HepG2 (cell line): Measurements from ENCODE around the gene MAPK8IP1. TPM values are rescaled to one million over a fixed set of nuclear protein-coding genes. Genes with fewer than 3 reads are reported as not detected.

Experiments
- ATAC-seq: fragments of 200-7000 bp; cut with Tn5 transposase; 3 replicates; pipeline ENCODE4 v1.9.1; 2020; ENCODE audit warnings: mild to moderate bottlenecking, moderate library complexity
- BruUV-seq: library from RNA; stranded (reverse); fragments of 400-500 nt; replicated peaks from 2 replicates; lab custom pipeline; 2021; lab: Mats Ljungman, UMichigan
- CTCF ChIA-PET: fragments of 300-600 bp; formaldehyde crosslinking; extraction: SDS; loops from one replicate; lab custom pipeline; 2021; ENCODE audit warnings: low total read pairs, inconsistent platforms, low intra/inter-chr PET ratio; lab: Yijun Ruan, JAX
- POLR2A ChIA-PET: fragments of 350-600 bp; sonication (Branson Sonifier 250); formaldehyde crosslinking; loops from one replicate; lab custom pipeline; 2020; ENCODE audit warnings: antibody characterized with exemption, inconsistent platforms; lab: Yijun Ruan, JAX
- DNase-seq: peaks from one replicate; pipeline ENCODE4 v3.0.0-alpha.2; 2015; ENCODE audit warnings: low spot score
- FAIRE-seq: peaks from 3 replicates; lab custom pipeline; 2011; peaks lifted over from hg19 to GRCh38; lab: Jason Lieb, UNC
- H2AFZ ChIP-seq: one replicate; pipeline ENCODE4 v1.6.1; 2011; ENCODE audit warnings: low read length, inconsistent platforms
- H3K27ac ChIP-seq: fragments of 300-600 bp; 3 replicates; pipeline ENCODE4 v1.8.0; 2011; ENCODE audit warnings: mixed run types, mild to moderate bottlenecking, mixed read lengths, low read length, inconsistent platforms; ENCODE audit not compliant: insufficient read depth; ENCODE audit errors: extremely low read length
- H3K27me3 ChIP-seq, 2 experiments: fragments of 200-600 bp in 1 of 2; 2 replicates in 1 of 2; 3 replicates in 1 of 2; pipeline versions ENCODE4 v1.6.0 to v1.8.0; 2011; ENCODE audit warnings: low read length in 2 of 2, mild to moderate bottlenecking in 2 of 2, moderate library complexity in 2 of 2, inconsistent platforms in 1 of 2; ENCODE audit not compliant: insufficient read depth in 2 of 2, control insufficient read depth in 1 of 2
- H3K36me3 ChIP-seq, 2 experiments: fragments of 200-600 bp in 1 of 2; replicated peaks in 1 of 2; 2 replicates in 1 of 2; 3 replicates in 1 of 2; pipeline versions ENCODE4 v1.5.1 to v1.8.0; 2011; ENCODE audit warnings: low read length in 2 of 2, inconsistent platforms in 1 of 2; ENCODE audit not compliant: insufficient read depth in 2 of 2, control insufficient read depth in 1 of 2
- H3K4me1 ChIP-seq: 2 replicates; pipeline ENCODE4 v1.5.1; 2012; ENCODE audit warnings: low read length, inconsistent platforms; ENCODE audit not compliant: insufficient read depth
- H3K4me2 ChIP-seq: 2 replicates; pipeline ENCODE4 v1.6.0; 2011; ENCODE audit warnings: low read depth, low read length, inconsistent platforms
- H3K4me3 ChIP-seq, 3 experiments: fragments of 200-600 bp in 1 of 3; sonication (generic), shearing (Covaris generic) in 1 of 3; replicated peaks in 1 of 3; 2 replicates each; pipeline ENCODE4 v1.5.1; 2011 to 2016; ENCODE audit warnings: low read length in 3 of 3, inconsistent platforms in 2 of 3, low read depth in 2 of 3, mild to moderate bottlenecking in 2 of 3, control low read depth in 1 of 3, mixed read lengths in 1 of 3; ENCODE audit not compliant: insufficient read depth in 1 of 3
- H3K79me2 ChIP-seq: one replicate; pipeline ENCODE4 v1.6.1; 2011; ENCODE audit warnings: low read length, inconsistent platforms; ENCODE audit not compliant: insufficient read depth
- H3K9ac ChIP-seq: 2 replicates; pipeline ENCODE4 v1.6.0; 2011; ENCODE audit warnings: mild to moderate bottlenecking, low read depth, low read length, inconsistent platforms; ENCODE audit not compliant: insufficient read depth
- H3K9me3 ChIP-seq: 2 replicates; pipeline ENCODE4 v1.5.1; 2012; ENCODE audit warnings: mild to moderate bottlenecking, low read length
- H4K20me1 ChIP-seq: 2 replicates; pipeline ENCODE4 v1.6.0; 2011; ENCODE audit warnings: inconsistent platforms, mild to moderate bottlenecking, low read length, moderate library complexity; ENCODE audit not compliant: insufficient read depth
- ARID4A ChIP-seq: sonication (generic); formaldehyde crosslinking; IDR thresholded peaks from 2 replicates; pipeline ENCODE4 v1.5.0; 2020; ENCODE audit warnings: mild to moderate bottlenecking, missing genetic modification reagents, borderline replicate concordance
- PRPF4 ChIP-seq: fragments of 200-400 bp; formaldehyde crosslinking; IDR thresholded peaks from 2 replicates; pipeline ENCODE4 v1.6.1; 2016; ENCODE audit warnings: low read length, low read depth; ENCODE audit not compliant: poor library complexity, severe bottlenecking
- ZNF264 ChIP-seq: sonication (generic); formaldehyde crosslinking; IDR thresholded peaks from 2 replicates; pipeline ENCODE4 v1.4.0; 2020; ENCODE audit warnings: missing genetic modification reagents
- WGBS: methylation state at CpG from one replicate; pipeline ENCODE4 v1.1.6; 2017; ENCODE audit warnings: low lambda C conversion rate; 5-methylcytosine and 5-hydroxymethylcytosine counted together
- in situ Hi-C: cut with HindIII; loops from 2 replicates; pipeline ENCODE4 v1.10.0; 2017; ENCODE audit warnings: low pct_unique_long_range_greater_than_20kb; ENCODE audit not compliant: extremely low pct_ligation_motif_present
- intact Hi-C: fragments of 100-400 bp; cut with micrococcal nuclease; formaldehyde crosslinking; loops from one replicate; pipeline ENCODE4 v1.10.0; 2022; ENCODE audit not compliant: unreplicated experiment
- polyA plus RNA-seq, 8 experiments: library from polyadenylated mRNA; depleted of rRNA in 3 of 8; stranded (reverse) in 7 of 8; unstranded in 1 of 8; fragments of >200 nt; fragmentation: Illumina TruSeq in 4 of 8; extraction: Trizol in 4 of 8; gene quantifications; 2 replicates each; pipeline versions ENCODE4 v1.2.1 to v1.2.3, GENCODE V29; 2011 to 2016; ENCODE audit warnings: low read depth in 4 of 8, missing spikeins in 1 of 8, mixed read lengths in 1 of 8; ENCODE audit not compliant: insufficient read depth in 1 of 8
- total RNA-seq, 5 experiments: library from RNA; depleted of rRNA; stranded (reverse); fragments of >200 nt; fragmentation: Illumina TruSeq; extraction: Trizol; gene quantifications; 2 replicates each; pipeline ENCODE4 v1.2.3, GENCODE V29; 2016; ENCODE audit warnings: low read depth in 1 of 5
- TF ChIP-seq, protein P1 (sequence below): sonication (generic); formaldehyde crosslinking; IDR thresholded peaks from 2 replicates; pipeline ENCODE4 v1.5.1; 2020; ENCODE audit warnings: mild to moderate bottlenecking, missing genetic modification reagents, moderate library complexity
- TF ChIP-seq, protein P2 (sequence below): sonication (generic); formaldehyde crosslinking; IDR thresholded peaks from 2 replicates; pipeline ENCODE4 v1.4.0; 2020; ENCODE audit warnings: missing genetic modification reagents

The MAPK8IP1 gene
- total and polyA plus RNA-seq, 2 of the 13 experiments (the other 11 are each of a cell fraction or from before 2014, with no cell fraction given), result 2.2 to 4.2 TPM

GRCh38 chr11:45948356-45948755, 62.9 kb downstream of the MAPK8IP1 start:
- 100% methylated on average over 3 of the region's 3 CpGs for WGBS
- in situ Hi-C loops, result no loop called here
- Histone ChIP-seq H3K9ac (no peak overlapping the region), H3K27ac (no peak overlapping the region), H3K9me3 (no peaks in the 10 kb centered on the region), H3K4me2 (no peak overlapping the region), H3K79me2 (no peaks in the 10 kb centered on the region), H4K20me1 (no peaks in the 10 kb centered on the region), H3K36me3 (peaks cover 17 to 28% of the 10 kb centered on the region in 2 experiments; a peak in 4 of 5 replicates), H3K27me3 (no peaks in the 10 kb centered on the region), H3K4me3 (no peak overlapping the region), H2AFZ (no peak overlapping the region), H3K4me1 (no peaks in the 10 kb centered on the region)
- no peak for FAIRE-seq
- POLR2A ChIA-PET, result no interaction called here
- BruUV-seq, result no TSS peak
- no peak for ATAC-seq
- CTCF ChIA-PET, result no interaction called here
- DNase-seq, result no peak
- TF ChIP-seq, protein P1, sequence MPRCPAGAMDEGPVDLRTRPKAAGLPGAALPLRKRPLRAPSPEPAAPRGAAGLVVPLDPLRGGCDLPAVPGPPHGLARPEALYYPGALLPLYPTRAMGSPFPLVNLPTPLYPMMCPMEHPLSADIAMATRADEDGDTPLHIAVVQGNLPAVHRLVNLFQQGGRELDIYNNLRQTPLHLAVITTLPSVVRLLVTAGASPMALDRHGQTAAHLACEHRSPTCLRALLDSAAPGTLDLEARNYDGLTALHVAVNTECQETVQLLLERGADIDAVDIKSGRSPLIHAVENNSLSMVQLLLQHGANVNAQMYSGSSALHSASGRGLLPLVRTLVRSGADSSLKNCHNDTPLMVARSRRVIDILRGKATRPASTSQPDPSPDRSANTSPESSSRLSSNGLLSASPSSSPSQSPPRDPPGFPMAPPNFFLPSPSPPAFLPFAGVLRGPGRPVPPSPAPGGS (CRISPR knock-in tag), result no peak
- TF ChIP-seq, protein P2, sequence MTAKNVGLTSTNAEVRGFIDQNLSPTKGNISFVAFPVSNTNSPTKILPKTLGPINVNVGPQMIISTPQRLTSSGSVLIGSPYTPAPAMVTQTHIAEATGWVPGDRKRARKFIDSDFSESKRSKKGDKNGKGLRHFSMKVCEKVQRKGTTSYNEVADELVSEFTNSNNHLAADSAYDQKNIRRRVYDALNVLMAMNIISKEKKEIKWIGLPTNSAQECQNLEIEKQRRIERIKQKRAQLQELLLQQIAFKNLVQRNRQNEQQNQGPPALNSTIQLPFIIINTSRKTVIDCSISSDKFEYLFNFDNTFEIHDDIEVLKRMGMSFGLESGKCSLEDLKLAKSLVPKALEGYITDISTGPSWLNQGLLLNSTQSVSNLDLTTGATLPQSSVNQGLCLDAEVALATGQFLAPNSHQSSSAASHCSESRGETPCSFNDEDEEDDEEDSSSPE (CRISPR knock-in tag), result no peak
- no peak for TF ChIP-seq ZNF264 (CRISPR knock-in tag)
- TF ChIP-seq ARID4A (CRISPR knock-in tag), result no peak
- no peak for TF ChIP-seq PRPF4
- intact Hi-C loops, result no loop called here
